ENCODE results near the gene RNF169. TPM values are rescaled to one million over a fixed set of nuclear protein-coding genes. Genes with fewer than 3 reads are reported as not detected.

The RNF169 gene
- total RNA-seq, 2 donors from 2014 or later: 12.4 to 13.2 TPM

GRCh38 chr11:74839971-74840370 lies 91.3 kb downstream of the RNF169 start:
- no peaks in the 10 kb centered on the region for H3K4me1 ChIP-seq
- no peak overlapping the region for H3K4me3 ChIP-seq
- no peak overlapping the region for H3K27ac ChIP-seq
- H3K9me3 ChIP-seq: no peaks in the 10 kb centered on the region
- DNase-seq: no peak
- peaks cover 10% of the 10 kb centered on the region for H3K36me3 ChIP-seq
- TF ChIP-seq, protein P1, sequence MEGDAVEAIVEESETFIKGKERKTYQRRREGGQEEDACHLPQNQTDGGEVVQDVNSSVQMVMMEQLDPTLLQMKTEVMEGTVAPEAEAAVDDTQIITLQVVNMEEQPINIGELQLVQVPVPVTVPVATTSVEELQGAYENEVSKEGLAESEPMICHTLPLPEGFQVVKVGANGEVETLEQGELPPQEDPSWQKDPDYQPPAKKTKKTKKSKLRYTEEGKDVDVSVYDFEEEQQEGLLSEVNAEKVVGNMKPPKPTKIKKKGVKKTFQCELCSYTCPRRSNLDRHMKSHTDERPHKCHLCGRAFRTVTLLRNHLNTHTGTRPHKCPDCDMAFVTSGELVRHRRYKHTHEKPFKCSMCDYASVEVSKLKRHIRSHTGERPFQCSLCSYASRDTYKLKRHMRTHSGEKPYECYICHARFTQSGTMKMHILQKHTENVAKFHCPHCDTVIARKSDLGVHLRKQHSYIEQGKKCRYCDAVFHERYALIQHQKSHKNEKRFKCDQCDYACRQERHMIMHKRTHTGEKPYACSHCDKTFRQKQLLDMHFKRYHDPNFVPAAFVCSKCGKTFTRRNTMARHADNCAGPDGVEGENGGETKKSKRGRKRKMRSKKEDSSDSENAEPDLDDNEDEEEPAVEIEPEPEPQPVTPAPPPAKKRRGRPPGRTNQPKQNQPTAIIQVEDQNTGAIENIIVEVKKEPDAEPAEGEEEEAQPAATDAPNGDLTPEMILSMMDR (IDR thresholded peaks at IDR 0.05): no peak
- intact Hi-C loops (cut with DNase I): no loop called here
- no peak overlapping the region for H3K9ac ChIP-seq (ENCODE audit: low read depth in 2 of 2, low read length in 2 of 2)
- H3K27me3 ChIP-seq: no peaks in the 10 kb centered on the region

DNA sequence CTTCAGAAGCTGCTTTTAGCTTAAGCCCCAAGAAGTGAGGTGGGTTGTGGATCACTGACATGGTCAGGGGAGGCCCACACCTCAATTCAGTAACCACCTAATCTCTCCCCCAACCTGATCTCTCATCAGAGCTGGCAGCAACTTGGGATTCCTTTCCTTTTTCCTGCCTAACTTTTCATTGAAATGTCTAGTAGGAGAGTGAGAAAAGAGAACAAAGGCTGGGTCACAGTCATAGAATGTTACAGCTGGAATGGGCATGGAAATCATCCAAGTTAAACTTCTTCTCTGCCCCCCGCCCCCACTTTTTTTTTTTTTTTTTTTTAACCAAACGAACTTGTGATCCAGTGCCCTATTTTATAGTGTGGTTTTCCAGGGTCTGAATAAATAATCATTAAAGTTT lies 91.8 kb downstream of the RNF169 start:
- Histone ChIP-seq H3K27ac (no peak overlapping the region), H3K27me3 (no peaks in the 10 kb centered on the region), H3K9ac (ENCODE audit: low read depth in 2 of 2, low read length in 2 of 2) (no peak overlapping the region), H3K9me3 (no peaks in the 10 kb centered on the region), H3K4me3 (no peak overlapping the region), H3K36me3 (peaks cover 10% of the 10 kb centered on the region), H3K4me1 (no peaks in the 10 kb centered on the region)
- TF ChIP-seq, protein P1 (IDR thresholded peaks at IDR 0.05): no peak
- DNase-seq: no peak
- intact Hi-C loops (cut with DNase I): no loop called here

DNA sequence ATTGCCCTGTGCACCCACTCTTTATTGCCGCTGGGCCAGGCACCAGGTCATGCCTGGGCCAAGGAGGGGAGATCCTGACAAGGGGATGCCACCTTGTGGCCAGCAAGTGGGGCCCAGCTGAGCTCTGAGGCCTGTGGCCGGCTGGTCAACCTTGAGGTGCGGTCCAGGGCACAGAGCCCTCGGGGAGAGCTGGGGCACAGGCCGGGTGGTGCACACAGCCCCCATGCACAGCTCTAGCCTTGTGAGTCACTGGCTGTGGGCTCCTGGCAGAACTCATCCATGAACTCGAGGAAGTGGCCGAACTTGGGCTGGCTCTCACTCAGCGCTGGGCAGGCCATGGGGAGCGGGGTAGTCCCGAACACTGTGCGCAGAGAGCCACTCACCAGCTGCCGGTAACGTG lies 94.3 kb downstream of the RNF169 start:
- Histone ChIP-seq H3K9me3 (no peaks in the 10 kb centered on the region), H3K36me3 (no peaks in the 10 kb centered on the region), H3K4me3 (no peak overlapping the region), H3K4me1 (no peaks in the 10 kb centered on the region), H3K9ac (ENCODE audit: low read depth in 2 of 2, low read length in 2 of 2) (no peak overlapping the region), H3K27ac (no peak overlapping the region), H3K27me3 (no peaks in the 10 kb centered on the region)
- intact Hi-C loops (cut with DNase I): no loop called here
- TF ChIP-seq, protein P1 (IDR thresholded peaks at IDR 0.05): no peak
- DNase-seq: no peak

GRCh38 chr11:74844072-74844471 lies 95.4 kb downstream of the RNF169 start:
- Histone ChIP-seq H3K9ac (ENCODE audit: low read depth in 2 of 2, low read length in 2 of 2) (no peak overlapping the region), H3K27ac (no peak overlapping the region), H3K4me1 (no peaks in the 10 kb centered on the region), H3K9me3 (no peaks in the 10 kb centered on the region), H3K4me3 (no peak overlapping the region), H3K36me3 (no peaks in the 10 kb centered on the region), H3K27me3 (no peaks in the 10 kb centered on the region)
- TF ChIP-seq, protein P1 (IDR thresholded peaks at IDR 0.05): no peak
- intact Hi-C loops (cut with DNase I): no loop called here
- DNase-seq: no peak

- intact Hi-C loops (cut with DNase I): no loop called here
- Histone ChIP-seq H3K36me3 (no peaks in the 10 kb centered on the region), H3K9ac (ENCODE audit: low read depth in 2 of 2, low read length in 2 of 2) (no peak overlapping the region), H3K27ac (no peak overlapping the region), H3K4me3 (no peak overlapping the region), H3K9me3 (no peaks in the 10 kb centered on the region), H3K4me1 (no peaks in the 10 kb centered on the region), H3K27me3 (no peaks in the 10 kb centered on the region)
- DNase-seq: no peak
- TF ChIP-seq, protein P1 (IDR thresholded peaks at IDR 0.05): no peak
Observed at GRCh38 chr11:74844865-74845264, 96.2 kb downstream of the RNF169 start.
